HuH-7 (cell line): Measurements from ENCODE around the gene EDRF1.

Source experiments
- DNase-seq: peaks from one replicate; pipeline ENCODE4 v3.0.0; 2011; ENCODE audit warnings: low spot score

Gene EDRF1

GRCh38 chr10:125762692-125763648, 43.5 kb downstream of the EDRF1 start:
- DNase-seq: no peak

GRCh38 chr10:125765835-125766234, 46.3 kb downstream of the EDRF1 start:
- no peak for DNase-seq

- DNase-seq: no peak
Measured at GRCh38 chr10:125766511-125766910, 47.0 kb downstream of the EDRF1 start.

- no peak for DNase-seq
Measured at GRCh38 chr10:125768219-125768855, 48.8 kb downstream of the EDRF1 start.

GRCh38 chr10:125769175-125769574, 49.7 kb downstream of the EDRF1 start:
- DNase-seq: no peak

- no peak for DNase-seq
Measured at GRCh38 chr10:125770844-125771243, 51.3 kb downstream of the EDRF1 start.

GRCh38 chr10:125772112-125772863, 52.8 kb downstream of the EDRF1 start:
- DNase-seq: no peak

GRCh38 chr10:125772864-125773180, 53.3 kb downstream of the EDRF1 start:
- DNase-seq: no peak

- no peak for DNase-seq
Measured at GRCh38 chr10:125773687-125774543, 54.4 kb downstream of the EDRF1 start.

GRCh38 chr10:125774581-125775191, 55.2 kb downstream of the EDRF1 start:
- no peak for DNase-seq

- no peak for DNase-seq
Measured at GRCh38 chr10:125775491-125776106, 56.1 kb downstream of the EDRF1 start, which contains the start of gene MMP21. MMP21 (minus strand) TSS chr10:125775821; CDS start chr10:125775821, 0 bp downstream.

GRCh38 chr10:125777806-125778205, 58.3 kb downstream of the EDRF1 start:
- DNase-seq: no peak

GRCh38 chr10:125778556-125778955, 59.0 kb downstream of the EDRF1 start:
- DNase-seq: no peak

GRCh38 chr10:125779403-125780327, 60.2 kb downstream of the EDRF1 start:
- DNase-seq: no peak

GRCh38 chr10:125781374-125781773, 61.9 kb downstream of the EDRF1 start:
- no peak for DNase-seq

GRCh38 chr10:125782054-125782453, 62.5 kb downstream of the EDRF1 start:
- DNase-seq: no peak

GRCh38 chr10:125782616-125783015, 63.1 kb downstream of the EDRF1 start:
- DNase-seq: no peak

GRCh38 chr10:125783408-125783807, 63.9 kb downstream of the EDRF1 start:
- no peak for DNase-seq

GRCh38 chr10:125783957-125784356, 64.4 kb downstream of the EDRF1 start:
- no peak for DNase-seq

- DNase-seq: no peak
Measured at GRCh38 chr10:125785791-125786190, 66.3 kb downstream of the EDRF1 start.
